SK-N-SH (cell line): Measurements from ENCODE around the gene LPCAT2. TPM values are rescaled to one million over a fixed set of nuclear protein-coding genes. Genes with fewer than 3 reads are reported as not detected.

ENCODE experiments used
- CTCF ChIA-PET: fragments of 300-600, 350-600 bp; formaldehyde crosslinking; extraction: SDS; loops from one replicate; lab custom pipeline; 2021; lab: Yijun Ruan, JAX
- POLR2A ChIA-PET: fragments of 350-600 bp; sonication (Branson Sonifier 250); formaldehyde crosslinking; extraction: SDS; loops from one replicate; lab custom pipeline; 2020; ENCODE audit warnings: antibody characterized with exemption, inconsistent platforms; lab: Yijun Ruan, JAX
- DNase-seq: peaks from one replicate; pipeline ENCODE4 v3.0.0; 2012
- H2AFZ ChIP-seq: fragments of 200-600 bp; sonication (generic); 2 replicates; pipeline ENCODE4 v1.8.1; 2016; ENCODE audit warnings: antibody characterized with exemption, mild to moderate bottlenecking, low read depth
- H3F3A ChIP-seq: fragments of 200-600 bp; sonication (generic); replicated peaks from 2 replicates; pipeline ENCODE3; 2016; ENCODE audit warnings: antibody characterized with exemption, mild to moderate bottlenecking; ENCODE audit not compliant: insufficient read depth
- H3K27ac ChIP-seq, 2 experiments: fragments of 200-500 bp in 1 of 2; fragments of 200-600 bp in 1 of 2; sonication (Bioruptor generic) in 1 of 2; sonication (generic), shearing (Covaris generic) in 1 of 2; 2 replicates each; pipeline versions ENCODE4 v1.5.1 to v1.6.1; 2014 to 2016; ENCODE audit warnings: low read depth in 2 of 2, inconsistent platforms in 1 of 2, low read length in 1 of 2, mild to moderate bottlenecking in 1 of 2, mixed read lengths in 1 of 2
- H3K27me3 ChIP-seq: fragments of 200-600 bp; sonication (generic), shearing (Covaris generic); 2 replicates; pipeline ENCODE4 v1.6.1; 2016; ENCODE audit warnings: mixed run types; ENCODE audit not compliant: insufficient read depth
- H3K36me3 ChIP-seq, 2 experiments: fragments of 200-500 bp in 1 of 2; fragments of 200-600 bp in 1 of 2; sonication (Bioruptor generic) in 1 of 2; sonication (generic) in 1 of 2; replicated peaks in 1 of 2; 2 replicates each; pipeline versions ENCODE3 to v1.5.1; 2014 to 2016; ENCODE audit warnings: low read length in 1 of 2, mild to moderate bottlenecking in 1 of 2; ENCODE audit not compliant: insufficient read depth in 2 of 2, control insufficient read depth in 1 of 2
- H3K4me1 ChIP-seq, 2 experiments: fragments of 200-500 bp in 1 of 2; fragments of 200-600 bp in 1 of 2; sonication (Bioruptor generic) in 1 of 2; sonication (generic), shearing (Covaris generic) in 1 of 2; 2 replicates each; pipeline versions ENCODE4 v1.5.1 to v1.6.1; 2014 to 2016; ENCODE audit warnings: low read depth in 1 of 2, low read length in 1 of 2, mixed run types in 1 of 2; ENCODE audit not compliant: insufficient read depth in 2 of 2, control insufficient read depth in 1 of 2
- H3K4me2 ChIP-seq: fragments of 200-600 bp; sonication (generic), shearing (Covaris generic); 2 replicates; pipeline ENCODE4 v1.6.1; 2017; ENCODE audit warnings: mixed run types
- H3K4me3 ChIP-seq, 2 experiments: fragments of 200-500 bp in 1 of 2; fragments of 200-600 bp in 1 of 2; sonication (Bioruptor generic) in 1 of 2; sonication (generic), shearing (Covaris generic) in 1 of 2; 2 replicates each; pipeline versions ENCODE4 v1.5.1 to v1.8.1; 2014 to 2016; ENCODE audit warnings: low read depth in 2 of 2, inconsistent platforms in 1 of 2, low read length in 1 of 2, mild to moderate bottlenecking in 1 of 2, mixed read lengths in 1 of 2, moderate library complexity in 1 of 2
- H3K79me2 ChIP-seq: fragments of 200-600 bp; sonication (generic); 2 replicates; pipeline ENCODE4 v1.8.1; 2017; ENCODE audit warnings: mild to moderate bottlenecking; ENCODE audit not compliant: insufficient read depth
- H3K9ac ChIP-seq: fragments of 200-600 bp; sonication (generic); 2 replicates; pipeline ENCODE4 v1.6.1; 2017; ENCODE audit warnings: mixed run types
- H3K9me2 ChIP-seq: fragments of 200-600 bp; sonication (generic); 2 replicates; pipeline ENCODE4 v1.6.1; 2017; ENCODE audit warnings: mixed run types
- H3K9me3 ChIP-seq: fragments of 200-600 bp; sonication (generic); 2 replicates; pipeline ENCODE4 v1.6.1; 2017; ENCODE audit warnings: mixed run types, mild to moderate bottlenecking, moderate library complexity
- H4K20me1 ChIP-seq: fragments of 200-600 bp; sonication (generic); 2 replicates; pipeline ENCODE4 v1.6.1; 2017; ENCODE audit warnings: mild to moderate bottlenecking, mixed run types; ENCODE audit not compliant: insufficient read depth
- CHD2 ChIP-seq: fragments of 150-350 bp; IDR thresholded peaks from 2 replicates; pipeline ENCODE4 v1.6.1; 2018; ENCODE audit warnings: low read length; ENCODE audit not compliant: partially characterized antibody
- EP300 ChIP-seq, 2 experiments: IDR thresholded peaks; 2 replicates each; pipeline versions ENCODE4 v1.4.0 to v1.6.1; 2012; ENCODE audit warnings: borderline replicate concordance in 1 of 2, low read depth in 1 of 2, low read length in 1 of 2
- EZH2phosphoT487 ChIP-seq: fragments of 200-600 bp; sonication (generic); IDR thresholded peaks from 2 replicates; pipeline ENCODE4 v1.6.1; 2017; ENCODE audit warnings: low read depth, mixed run types, mild to moderate bottlenecking, antibody characterized with exemption, moderate library complexity, borderline replicate concordance
- FOSL2 ChIP-seq: IDR thresholded peaks from 2 replicates; pipeline ENCODE4 v1.4.0; 2012; ENCODE audit warnings: low read depth, mild to moderate bottlenecking, moderate library complexity, borderline replicate concordance
- FOXJ3 ChIP-seq: sonication (generic); formaldehyde crosslinking; IDR thresholded peaks from 2 replicates; pipeline ENCODE4 v1.5.1; 2020; ENCODE audit warnings: mild to moderate bottlenecking, missing genetic modification reagents
- GABPA ChIP-seq: IDR thresholded peaks from 2 replicates; pipeline ENCODE4 v1.4.0; 2012; ENCODE audit warnings: low read depth, mild to moderate bottlenecking
- GATA2 ChIP-seq: sonication (generic); formaldehyde crosslinking; IDR thresholded peaks from 2 replicates; pipeline ENCODE4 v1.5.0; 2020; ENCODE audit warnings: mild to moderate bottlenecking, missing genetic modification reagents
- MXI1 ChIP-seq: IDR thresholded peaks from 2 replicates; pipeline ENCODE4 v1.6.1; 2012; ENCODE audit warnings: mild to moderate bottlenecking, low read depth, low read length, improper control_type of control experiment
- NRF1 ChIP-seq: IDR thresholded peaks from 2 replicates; pipeline ENCODE4 v1.6.1; 2012; ENCODE audit warnings: low read depth, mild to moderate bottlenecking, low read length
- POLR2AphosphoS5 ChIP-seq: IDR thresholded peaks from 2 replicates; pipeline ENCODE4 v1.6.1; 2012; ENCODE audit warnings: low read depth, low read length
- RCOR1 ChIP-seq: fragments of 150-350 bp; IDR thresholded peaks from 2 replicates; pipeline ENCODE4 v1.6.1; 2017; ENCODE audit warnings: antibody characterized with exemption, low read length
- REST ChIP-seq: IDR thresholded peaks from 2 replicates; pipeline ENCODE4 v1.6.1; 2012; ENCODE audit warnings: mild to moderate bottlenecking, low read depth, low read length, moderate library complexity
- RXRA ChIP-seq: IDR thresholded peaks from 2 replicates; pipeline ENCODE4 v1.4.0; 2012; ENCODE audit warnings: low read depth, mild to moderate bottlenecking, borderline replicate concordance
- SIN3A ChIP-seq: IDR thresholded peaks from 2 replicates; pipeline ENCODE4 v1.6.1; 2012; ENCODE audit warnings: low read depth, mild to moderate bottlenecking, low read length, moderate library complexity, borderline replicate concordance
- SMC3 ChIP-seq: IDR thresholded peaks from 2 replicates; pipeline ENCODE4 v1.6.1; 2012; ENCODE audit warnings: low read depth, low read length, improper control_type of control experiment
- TAF1 ChIP-seq: IDR thresholded peaks from 2 replicates; pipeline ENCODE4 v1.6.1; 2012; ENCODE audit warnings: low read depth, mild to moderate bottlenecking, low read length, moderate library complexity, borderline replicate concordance
- TCF12 ChIP-seq: IDR thresholded peaks from 2 replicates; pipeline ENCODE4 v1.4.0; 2012
- TEAD4 ChIP-seq: IDR thresholded peaks from 2 replicates; pipeline ENCODE4 v1.4.0; 2012; ENCODE audit warnings: mild to moderate bottlenecking, borderline replicate concordance; ENCODE audit not compliant: insufficient read depth
- ZBTB33 ChIP-seq: IDR thresholded peaks from 2 replicates; pipeline ENCODE4 v1.4.0; 2012; ENCODE audit warnings: low read depth, borderline replicate concordance
- WGBS: methylation state at CpG from one replicate; pipeline ENCODE4 v1.1.6; 2017; ENCODE audit warnings: low lambda C conversion rate; 5-methylcytosine and 5-hydroxymethylcytosine counted together
- polyA plus RNA-seq, 3 experiments: library from polyadenylated mRNA; depleted of rRNA; stranded (reverse); fragments of >200 nt; gene quantifications; 2 replicates each; pipeline ENCODE4 v1.2.3, GENCODE V29; 2012
- TF ChIP-seq, protein P1 (sequence below): fragments of 150-350 bp; IDR thresholded peaks from 2 replicates; pipeline ENCODE4 v1.6.1; 2017; ENCODE audit warnings: antibody characterized with exemption, low read length, low read depth, borderline replicate concordance
- TF ChIP-seq, protein P2 (sequence below): IDR thresholded peaks from 2 replicates; pipeline ENCODE4; 2012

The LPCAT2 gene
- polyA plus RNA-seq, 1 of the 3 experiments (the other 2 are of a cell fraction) = 9.1 TPM

GRCh38 chr16:55477736-55478135, 31.1 kb upstream of the LPCAT2 start (continued):
- TF ChIP-seq REST (no peak), TAF1 (no peak), ZBTB33 (no peak), FOXJ3 (CRISPR knock-in tag) (no peak), GABPA (no peak), NRF1 (no peak), EZH2phosphoT487 (no peak), SMC3 (no peak), TEAD4 (no peak), SIN3A (no peak)
- TF ChIP-seq, protein P1, sequence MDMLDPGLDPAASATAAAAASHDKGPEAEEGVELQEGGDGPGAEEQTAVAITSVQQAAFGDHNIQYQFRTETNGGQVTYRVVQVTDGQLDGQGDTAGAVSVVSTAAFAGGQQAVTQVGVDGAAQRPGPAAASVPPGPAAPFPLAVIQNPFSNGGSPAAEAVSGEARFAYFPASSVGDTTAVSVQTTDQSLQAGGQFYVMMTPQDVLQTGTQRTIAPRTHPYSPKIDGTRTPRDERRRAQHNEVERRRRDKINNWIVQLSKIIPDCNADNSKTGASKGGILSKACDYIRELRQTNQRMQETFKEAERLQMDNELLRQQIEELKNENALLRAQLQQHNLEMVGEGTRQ = no peak

GRCh38 chr16:55478827-55479429, 29.9 kb upstream of the LPCAT2 start, which contains the start of gene MMP2:
TSS of gene MMP2 (plus strand) at chr16:55479198. CDS start at chr16:55479480, 282 bp downstream.
- H3K27me3 ChIP-seq = no peaks in the 10 kb centered on the region
- H3K4me3 ChIP-seq = peak within 1 kb of the TSS; percentile 88 to 96
- peaks cover 25 to 26% of the 10 kb centered on the region in 2 experiments for H3K36me3 ChIP-seq
- peak within 1 kb of the TSS; percentile 74 to 98 for H3K27ac ChIP-seq
- no peak within 1 kb of the TSS for H2AFZ ChIP-seq
- peaks cover 26% of the 10 kb centered on the region for H4K20me1 ChIP-seq
- no peaks in the 10 kb centered on the region for H3K9me3 ChIP-seq
- 19% methylated on average over 22 of the region's 46 CpGs for WGBS
- ChIA-PET POLR2A (interaction anchor here (0.7 to 1.6 kb wide), 2 partner anchors 174 to 177 kb away, joined by 5 read pairs; partner anchors contain the start of gene SLC6A2), CTCF (interaction anchor here (2.2 to 3.5 kb wide), 3 partner anchors 14 to 24 kb away, joined by 10 to 22 read pairs (median 11); no protein-coding TSS in a partner anchor)
- peaks cover 14% of the 10 kb centered on the region for H3F3A ChIP-seq
- DNase-seq = peak; percentile 96
- H3K9me2 ChIP-seq = no peaks in the 10 kb centered on the region
- H3K9ac ChIP-seq = peak within 1 kb of the TSS; percentile 94
- H3K79me2 ChIP-seq = peaks cover 47% of the 10 kb centered on the region
- H3K4me2 ChIP-seq = peak within 1 kb of the TSS; percentile 90
- TF ChIP-seq GATA2 (CRISPR knock-in tag) (no peak), RXRA (no peak), POLR2AphosphoS5 (peak; percentile 42; the same call in 1 of the 2 replicates), FOXJ3 (CRISPR knock-in tag) (peak; percentile 41; the same call in 1 of the 2 replicates), TAF1 (peak; percentile 65), EP300 (IDR thresholded peaks at IDR 0.05; ENCODE audit: borderline replicate concordance in 1 of 2, low read depth in 1 of 2, low read length in 1 of 2) (peak; percentile 25 to 63; a peak in 2 of 4 replicates), NRF1 (peak; percentile 56), FOSL2 (no peak), MXI1 (peak; percentile 34; the same call in 1 of the 2 replicates), RCOR1 (0 out of 2 replicates have a peak, but pooled peaks have one; percentile 7), TCF12 (peak; percentile 54; the same call in 1 of the 2 replicates), CHD2 (peak; percentile 39)
- TF ChIP-seq, protein P2, sequence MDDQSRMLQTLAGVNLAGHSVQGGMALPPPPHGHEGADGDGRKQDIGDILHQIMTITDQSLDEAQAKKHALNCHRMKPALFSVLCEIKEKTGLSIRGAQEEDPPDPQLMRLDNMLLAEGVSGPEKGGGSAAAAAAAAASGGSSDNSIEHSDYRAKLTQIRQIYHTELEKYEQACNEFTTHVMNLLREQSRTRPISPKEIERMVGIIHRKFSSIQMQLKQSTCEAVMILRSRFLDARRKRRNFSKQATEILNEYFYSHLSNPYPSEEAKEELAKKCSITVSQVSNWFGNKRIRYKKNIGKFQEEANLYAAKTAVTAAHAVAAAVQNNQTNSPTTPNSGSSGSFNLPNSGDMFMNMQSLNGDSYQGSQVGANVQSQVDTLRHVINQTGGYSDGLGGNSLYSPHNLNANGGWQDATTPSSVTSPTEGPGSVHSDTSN = 0 out of 2 replicates have a peak, but pooled peaks have one; percentile 6
- peaks cover 10 to 30% of the 10 kb centered on the region in 2 experiments for H3K4me1 ChIP-seq
